Kidney (tissue), 14 donors: Measurements from ENCODE around the gene TPBGL. TPM values are rescaled to one million over a fixed set of nuclear protein-coding genes. Genes with fewer than 3 reads are reported as not detected.
A peak's percentile ranks its signal among the peaks of the same experiment; 100 is the strongest.

Experiments used
- DNase-seq, 5 donors: peaks; one replicate each; pipeline ENCODE4 v3.0.0-alpha.2; 2013 to 2020
- FAIRE-seq: peaks from 2 replicates; lab custom pipeline; 2012; peaks lifted over from hg19 to GRCh38; lab: Jason Lieb, UNC
- H3K27ac ChIP-seq, 2 donors: one replicate each; pipeline ENCODE4 v1.7.0; 2013; ENCODE audit warnings: low read depth in 2 of 2, low read length in 2 of 2, inconsistent platforms in 1 of 2
- H3K27me3 ChIP-seq: one replicate; pipeline ENCODE4 v1.7.1; 2013; ENCODE audit warnings: low read length, inconsistent platforms; ENCODE audit not compliant: control insufficient read depth, insufficient read depth
- H3K36me3 ChIP-seq, 3 donors: one replicate each; pipeline versions ENCODE4 v1.7.0 to v1.7.1; 2013; ENCODE audit warnings: low read length in 3 of 3, control low read depth in 1 of 3, inconsistent platforms in 1 of 3; ENCODE audit not compliant: insufficient read depth in 3 of 3, control insufficient read depth in 2 of 3
- H3K4me1 ChIP-seq, 3 donors: one replicate each; pipeline versions ENCODE4 v1.7.0 to v1.7.1; 2013; ENCODE audit warnings: low read length in 3 of 3, inconsistent platforms in 1 of 3, low read depth in 1 of 3; ENCODE audit not compliant: control insufficient read depth in 2 of 3, insufficient read depth in 2 of 3
- H3K4me3 ChIP-seq, 3 donors: one replicate each; pipeline versions ENCODE4 v1.7.0 to v1.8.1; 2013; ENCODE audit warnings: low read length in 3 of 3, control low read depth in 1 of 3, inconsistent platforms in 1 of 3
- H3K9ac ChIP-seq, 3 donors: one replicate each; pipeline versions ENCODE4 v1.7.0 to v1.7.1; 2013; ENCODE audit warnings: low read length in 3 of 3, control low read depth in 1 of 3, inconsistent platforms in 1 of 3
- H3K9me3 ChIP-seq, 3 donors: one replicate each; pipeline versions ENCODE4 v1.7.0 to v1.7.1; 2013; ENCODE audit warnings: low read length in 3 of 3, control low read depth in 1 of 3, inconsistent platforms in 1 of 3; ENCODE audit not compliant: control insufficient read depth in 2 of 3, insufficient read depth in 1 of 3
- CTCF ChIP-seq: IDR thresholded peaks from 3 replicates; pipeline ENCODE4 v1.5.1; 2012; ENCODE audit warnings: mild to moderate bottlenecking, moderate library complexity, borderline replicate concordance; ENCODE audit not compliant: insufficient read depth; ENCODE audit errors: extremely low read depth
- intact Hi-C: fragments of 100-400 bp; cut with DNase I; formaldehyde crosslinking; loops from one replicate; pipeline ENCODE4 v1.11.1; 2022
- polyA plus RNA-seq: library from polyadenylated mRNA; stranded (reverse); fragments of 350-450 nt; fragmentation: Illumina TruSeq; extraction: RNeasy Lipid Tissue Mini Kit (QIAGEN cat#74804); gene quantifications from one replicate; pipeline ENCODE4 v1.2.3, GENCODE V29; 2014; ENCODE audit warnings: low read depth, low replicate concordance; ENCODE audit not compliant: insufficient read depth
- total RNA-seq: library from RNA; stranded (reverse); fragmentation: NEBNext Ultra II Directional; extraction: Animal tissue kit (Norgen Biotek cat#: 25700); gene quantifications from one replicate; pipeline ENCODE4 v1.2.1, GENCODE V29; 2021
- donor health status: control.
- donor health status: control.
- donor health status: control.
- donor health status: control.
- donor health status: control.
- donor health status: DM: yes; HTN: yes; CAD: no.
- donor health status: Normal renal cell carcinoma (clear cell type).

TPBGL gene
- total and polyA plus RNA-seq, 2 donors from 2014 or later, result 0.13 to 0.69 TPM

- FAIRE-seq (no peak), DNase-seq (no peak)
- intact Hi-C loops, result no loop called here
- H3K36me3 ChIP-seq, result no peaks in the 10 kb centered on the region
- H3K9ac ChIP-seq, result no peak overlapping the region
- peaks cover 19% of the 10 kb centered on the region for H3K27me3 ChIP-seq
- no peaks in the 10 kb centered on the region for H3K9me3 ChIP-seq
- no peak for TF ChIP-seq CTCF
- H3K4me1 ChIP-seq, result peaks cover 0 to 10% (median 0%) of the 10 kb centered on the region in 3 donors
- no peak overlapping the region for H3K4me3 ChIP-seq
- H3K27ac ChIP-seq, result no peak overlapping the region
These were observed 1.8 kb upstream of the TPBGL start for GRCh38 chr11:75238595-75239440.

- H3K27ac ChIP-seq, result no peak overlapping the region
- no peak for TF ChIP-seq CTCF
- peak in 1 of 5 donors; percentile 67 for DNase-seq
- no peak overlapping the region for H3K4me3 ChIP-seq
- peaks cover 19% of the 10 kb centered on the region for H3K27me3 ChIP-seq
- H3K9ac ChIP-seq, result no peak overlapping the region
- FAIRE-seq, result no peak
- H3K9me3 ChIP-seq, result no peaks in the 10 kb centered on the region
- intact Hi-C loops, result loop anchor here (10.0 kb wide), 1 partner anchor 215 kb away; no protein-coding TSS in a partner anchor
- no peaks in the 10 kb centered on the region for H3K36me3 ChIP-seq
- peaks cover 0 to 10% (median 0%) of the 10 kb centered on the region in 3 donors for H3K4me1 ChIP-seq
These were observed 863 bp upstream of the TPBGL start for GRCh38 chr11:75239531-75240290.

GRCh38 chr11:75241036-75241905 is 697 bp downstream of the TPBGL start:
- TF ChIP-seq CTCF, result peak; percentile 99
- Histone ChIP-seq H3K4me3 (no peak overlapping the region), H3K4me1 (peaks cover 0 to 10% (median 0%) of the 10 kb centered on the region in 3 donors), H3K36me3 (no peaks in the 10 kb centered on the region), H3K9ac (no peak overlapping the region), H3K27me3 (peaks cover 23% of the 10 kb centered on the region), H3K9me3 (no peaks in the 10 kb centered on the region), H3K27ac (no peak overlapping the region)
- FAIRE-seq (no peak), DNase-seq (peak; percentile 90 to 94 (median 92))
- intact Hi-C loops, result loop anchor here (10.0 kb wide), 1 partner anchor 216 kb away; no protein-coding TSS in a partner anchor
